ENCODE measurements around the gene MIF4GD. TPM values are rescaled to one million over a fixed set of nuclear protein-coding genes. Genes with fewer than 3 reads are reported as not detected.

The MIF4GD gene
- polyA plus RNA-seq (2011; rRNA removed) (61.0 and 71.4 TPM in 2 replicates), polyA plus RNA-seq (2017; fragmentation: RNase III; extraction: RNeasy Plus Mini Kit Qiagen cat#74134 plus additional on column Dnase treatment) (22.2 to 24.6 TPM (median 23.9 TPM) in 3 replicates), polyA minus RNA-seq (2011; rRNA and poly(A)+ RNA removed) (70.5 and 70.8 TPM in 2 replicates)
- 57.0 and 65.8 TPM in 2 replicates for polyA plus RNA-seq (2012; cell fraction: cytosol; rRNA removed)
- polyA plus RNA-seq (2012; cell fraction: nucleus; rRNA removed), result 46.6 and 47.8 TPM in 2 replicates

- TF ChIP-seq PHF8 (IDR thresholded peaks at IDR 0.05; ENCODE audit: borderline replicate concordance, low read depth) (0 out of 2 replicates have a peak, but pooled peaks have one; percentile 31), TP53 (CRISPR knock-in tag; IDR thresholded peaks at IDR 0.05) (peak; percentile 57; the same call in 1 of the 2 replicates), GATA3 (IDR thresholded peaks at IDR 0.05; ENCODE audit: borderline replicate concordance) (no peak), HOXA7 (CRISPR knock-in tag; IDR thresholded peaks at IDR 0.05) (no peak), CHD2 (IDR thresholded peaks at IDR 0.05; ENCODE audit: low read length, partially characterized antibody) (no peak), BCL3 (IDR thresholded peaks at IDR 0.05) (0 out of 3 replicates have a peak, but pooled peaks have one; percentile 24), JUN (IDR thresholded peaks at IDR 0.05) (peak in 1 of 2 experiments; percentile 74; a peak in 2 of 5 replicates)
- TF ChIP-seq, protein P1, sequence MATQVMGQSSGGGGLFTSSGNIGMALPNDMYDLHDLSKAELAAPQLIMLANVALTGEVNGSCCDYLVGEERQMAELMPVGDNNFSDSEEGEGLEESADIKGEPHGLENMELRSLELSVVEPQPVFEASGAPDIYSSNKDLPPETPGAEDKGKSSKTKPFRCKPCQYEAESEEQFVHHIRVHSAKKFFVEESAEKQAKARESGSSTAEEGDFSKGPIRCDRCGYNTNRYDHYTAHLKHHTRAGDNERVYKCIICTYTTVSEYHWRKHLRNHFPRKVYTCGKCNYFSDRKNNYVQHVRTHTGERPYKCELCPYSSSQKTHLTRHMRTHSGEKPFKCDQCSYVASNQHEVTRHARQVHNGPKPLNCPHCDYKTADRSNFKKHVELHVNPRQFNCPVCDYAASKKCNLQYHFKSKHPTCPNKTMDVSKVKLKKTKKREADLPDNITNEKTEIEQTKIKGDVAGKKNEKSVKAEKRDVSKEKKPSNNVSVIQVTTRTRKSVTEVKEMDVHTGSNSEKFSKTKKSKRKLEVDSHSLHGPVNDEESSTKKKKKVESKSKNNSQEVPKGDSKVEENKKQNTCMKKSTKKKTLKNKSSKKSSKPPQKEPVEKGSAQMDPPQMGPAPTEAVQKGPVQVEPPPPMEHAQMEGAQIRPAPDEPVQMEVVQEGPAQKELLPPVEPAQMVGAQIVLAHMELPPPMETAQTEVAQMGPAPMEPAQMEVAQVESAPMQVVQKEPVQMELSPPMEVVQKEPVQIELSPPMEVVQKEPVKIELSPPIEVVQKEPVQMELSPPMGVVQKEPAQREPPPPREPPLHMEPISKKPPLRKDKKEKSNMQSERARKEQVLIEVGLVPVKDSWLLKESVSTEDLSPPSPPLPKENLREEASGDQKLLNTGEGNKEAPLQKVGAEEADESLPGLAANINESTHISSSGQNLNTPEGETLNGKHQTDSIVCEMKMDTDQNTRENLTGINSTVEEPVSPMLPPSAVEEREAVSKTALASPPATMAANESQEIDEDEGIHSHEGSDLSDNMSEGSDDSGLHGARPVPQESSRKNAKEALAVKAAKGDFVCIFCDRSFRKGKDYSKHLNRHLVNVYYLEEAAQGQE (IDR thresholded peaks at IDR 0.05), result no peak
- WGBS (ENCODE audit: missing lambda C conversion rate), result 3% methylated on average over 28 of the region's 39 CpGs
- no peak for DNase-seq (ENCODE audit: low read depth in 1 of 2, low spot score in 1 of 2)
- FAIRE-seq, result no peak
- Histone ChIP-seq H3K4me2 (peak within 1 kb of the TSS; percentile 95), H3K9me3 (no peaks in the 10 kb centered on the region), H3K4me1 (peaks cover 26% of the 10 kb centered on the region), H3K27ac (peak within 1 kb of the TSS; percentile 95 to 96), H3K4me3 (peak within 1 kb of the TSS; percentile 93)
- POLR2A ChIA-PET, result interaction anchor here (0.8 to 3.5 kb wide), 14 partner anchors 9 to 398 kb away, joined by 3 to 86 read pairs (median 4); partner anchors contain the start of genes FDXR, GGA3, GRB2 and MRPS7
- CTCF ChIA-PET, result interaction anchor here (0.5 to 8.4 kb wide), 68 partner anchors 10 to 346 kb away, joined by 3 to 110 read pairs (median 4); partner anchors contain the start of genes GGA3, GRB2, MRPS7 and SLC25A19
- no peak for ATAC-seq
Measured at GRCh38 chr17:75270966-75271232, at the start of gene MIF4GD. MIF4GD (minus strand) TSS chr17:75271231; CDS start chr17:75270195, 1,036 bp downstream.

DNA sequence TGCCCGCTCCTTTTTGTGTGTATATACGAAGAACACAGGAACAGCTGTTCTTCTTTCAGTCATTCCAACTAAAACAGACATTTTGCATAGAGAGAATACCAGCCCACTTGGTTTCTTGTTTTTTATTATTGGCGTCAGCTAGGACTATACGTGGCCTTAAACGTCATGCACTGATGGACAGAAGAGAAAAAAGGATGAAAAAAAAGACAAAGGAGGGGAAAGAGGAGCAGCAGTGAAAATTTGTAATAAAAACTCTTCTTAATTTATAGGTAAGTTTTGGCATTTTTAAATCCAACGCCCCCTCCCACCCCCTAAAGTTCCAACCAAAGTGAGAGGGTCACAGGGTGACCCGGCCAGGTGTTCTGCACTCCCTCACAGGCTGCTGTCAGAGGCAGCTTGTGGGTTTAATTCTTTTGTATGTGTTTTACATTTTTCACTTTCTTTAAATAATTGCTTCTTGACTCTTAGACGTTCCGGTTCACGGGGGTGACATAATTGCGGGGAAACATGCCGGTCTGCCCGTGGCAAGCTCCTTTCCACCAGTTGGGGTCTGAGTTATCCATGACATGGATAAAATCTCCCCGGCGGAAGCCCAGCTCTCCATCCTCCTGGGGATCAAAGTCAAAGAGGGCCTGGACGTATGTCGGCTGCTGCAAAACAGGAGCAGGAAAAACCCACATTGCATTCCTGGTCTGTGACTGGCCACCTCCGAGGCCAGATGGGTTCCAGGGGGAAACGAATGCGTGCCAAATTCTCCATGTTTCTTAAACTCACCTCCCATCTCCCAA lies 49.1 kb upstream of the MIF4GD start:
- DNase-seq (ENCODE audit: low read depth in 1 of 2, low spot score in 1 of 2), result no peak
- Histone ChIP-seq H3K4me3 (no peak overlapping the region), H3K27ac (no peak overlapping the region), H3K4me2 (no peak overlapping the region), H3K9me3 (no peaks in the 10 kb centered on the region), H3K4me1 (no peaks in the 10 kb centered on the region)
- ChIA-PET POLR2A (interaction anchor here (0.8 kb wide), 1 partner anchor 49 kb away, joined by 4 read pairs; the partner anchor contains the start of gene MIF4GD), CTCF (interaction anchor here (0.5 to 17.1 kb wide), 12 partner anchors 10 to 250 kb away, joined by 3 to 272 read pairs (median 6); partner anchors contain the start of genes GRB2, MIF4GD, SLC25A19 and TSEN54)
- TF ChIP-seq POLR2A (IDR thresholded peaks at IDR 0.05; ENCODE audit: low read length), result no peak
- TF ChIP-seq MYC (IDR thresholded peaks at IDR 0.05; ENCODE audit: borderline replicate concordance, low read length), result no peak
- no peak for TF ChIP-seq PHF8 (IDR thresholded peaks at IDR 0.05; ENCODE audit: borderline replicate concordance, low read depth)
- TF ChIP-seq NFE2L2 (conservative IDR thresholded peaks at IDR 0.05; ENCODE audit: low read length), result no peak
- no peak for TF ChIP-seq RARB (CRISPR knock-in tag; IDR thresholded peaks at IDR 0.05)
- ATAC-seq, result no peak
- 93% methylated on average over 20 of the region's 20 CpGs for WGBS (ENCODE audit: missing lambda C conversion rate)
- FAIRE-seq, result no peak

DNA sequence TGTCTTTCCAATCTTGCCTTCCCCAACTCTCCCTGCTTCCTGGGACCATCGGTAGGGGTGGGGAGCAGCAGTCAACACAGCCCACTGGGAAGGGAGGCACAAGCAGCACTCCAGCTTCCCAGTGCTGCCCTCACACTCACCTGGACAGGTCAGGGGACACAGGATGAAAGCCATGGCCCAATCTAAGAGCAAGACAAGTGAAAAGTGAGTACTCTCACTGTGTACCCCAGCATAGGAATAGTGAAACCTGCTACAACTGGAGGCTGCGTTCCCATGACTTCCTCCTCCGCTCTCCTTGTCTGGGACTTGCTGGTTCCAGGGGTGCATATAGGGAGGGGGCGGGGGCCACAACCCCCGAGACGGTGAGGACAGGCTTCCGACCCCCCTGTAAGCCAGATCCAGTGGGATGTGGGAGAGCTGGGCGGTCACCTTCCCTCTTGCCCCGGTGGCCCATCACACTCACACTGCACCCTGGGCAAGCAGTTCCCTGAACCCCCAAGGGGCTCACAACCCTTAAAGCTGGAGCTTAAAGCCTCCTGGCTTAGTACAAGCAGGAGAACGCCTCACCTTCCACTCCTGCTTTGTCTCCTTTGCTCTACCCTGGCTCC lies 47.7 kb upstream of the MIF4GD start:
- Histone ChIP-seq H3K4me3 (no peak overlapping the region), H3K27ac (no peak overlapping the region), H3K9me3 (no peaks in the 10 kb centered on the region), H3K4me2 (no peak overlapping the region), H3K4me1 (no peaks in the 10 kb centered on the region)
- ATAC-seq (no peak), FAIRE-seq (no peak), DNase-seq (ENCODE audit: low read depth in 1 of 2, low spot score in 1 of 2) (no peak)
- CTCF ChIA-PET, result interaction anchor here (0.5 to 17.1 kb wide), 7 partner anchors 13 to 91 kb away, joined by 3 to 272 read pairs (median 3); partner anchors contain the start of genes GRB2 and MIF4GD
- 96% methylated on average over 10 of the region's 10 CpGs for WGBS (ENCODE audit: missing lambda C conversion rate)
- POLR2A ChIA-PET, result interaction anchor here (0.6 kb wide), 1 partner anchor 475 kb away, joined by 3 read pairs; no protein-coding TSS in a partner anchor
- no peak for TF ChIP-seq CEBPB (IDR thresholded peaks at IDR 0.05)
- no peak for TF ChIP-seq HES2 (IDR thresholded peaks at IDR 0.05)
- TF ChIP-seq CBX2 (IDR thresholded peaks at IDR 0.05; ENCODE audit: borderline replicate concordance, low read depth), result no peak
- no peak for TF ChIP-seq KDM1A (IDR thresholded peaks at IDR 0.05; ENCODE audit: low read depth)
- TF ChIP-seq TP53 (CRISPR knock-in tag; IDR thresholded peaks at IDR 0.05), result no peak
- TF ChIP-seq SREBF2 (IDR thresholded peaks at IDR 0.05), result no peak
- TF ChIP-seq, protein P1 (IDR thresholded peaks at IDR 0.05), result no peak
- TF ChIP-seq RAD21 (conservative IDR thresholded peaks at IDR 0.05 in 1 of 2, IDR thresholded peaks at IDR 0.05 in 1 of 2), result no peak
- TF ChIP-seq, protein P2, sequence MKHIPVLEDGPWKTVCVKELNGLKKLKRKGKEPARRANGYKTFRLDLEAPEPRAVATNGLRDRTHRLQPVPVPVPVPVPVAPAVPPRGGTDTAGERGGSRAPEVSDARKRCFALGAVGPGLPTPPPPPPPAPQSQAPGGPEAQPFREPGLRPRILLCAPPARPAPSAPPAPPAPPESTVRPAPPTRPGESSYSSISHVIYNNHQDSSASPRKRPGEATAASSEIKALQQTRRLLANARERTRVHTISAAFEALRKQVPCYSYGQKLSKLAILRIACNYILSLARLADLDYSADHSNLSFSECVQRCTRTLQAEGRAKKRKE (CRISPR knock-in tag; IDR thresholded peaks at IDR 0.05; ENCODE audit: low read depth), result no peak
